GM18502 (cell line): ENCODE measurements around the gene ZDHHC18.

ENCODE experiments used
- ATAC-seq: cut with Tn5 transposase; IDR thresholded peaks from one replicate; pipeline ENCODE4 v1.9.1; 2021; ENCODE audit warnings: mild to moderate bottlenecking; ENCODE audit not compliant: unreplicated experiment, poor library complexity

The ZDHHC18 gene

GRCh38 chr1:26826261-26827105 is at the start of gene ZDHHC18:
ZDHHC18 (plus strand) TSS chr1:26826688; CDS start chr1:26826805, 117 bp downstream.
- ATAC-seq = peak; percentile 74

- ATAC-seq = no peak
Measured at GRCh38 chr1:26779098-26779668, 47.3 kb upstream of the ZDHHC18 start.

GRCh38 chr1:26780344-26780957 is 46.0 kb upstream of the ZDHHC18 start:
- no peak for ATAC-seq

- ATAC-seq = no peak
Measured at GRCh38 chr1:26781206-26781825, 45.2 kb upstream of the ZDHHC18 start.

- ATAC-seq = no peak
Measured at GRCh38 chr1:26782521-26783212, 43.8 kb upstream of the ZDHHC18 start.

- ATAC-seq = no peak
Measured at GRCh38 chr1:26783646-26784022, 42.9 kb upstream of the ZDHHC18 start.

GRCh38 chr1:26784023-26784871 is 42.2 kb upstream of the ZDHHC18 start:
- ATAC-seq = no peak

- no peak for ATAC-seq
Measured at GRCh38 chr1:26784886-26785285, 41.6 kb upstream of the ZDHHC18 start.

- no peak for ATAC-seq
Measured at GRCh38 chr1:26785611-26786436, 40.7 kb upstream of the ZDHHC18 start.

GRCh38 chr1:26786437-26787380 is 39.8 kb upstream of the ZDHHC18 start:
- peak; percentile 32 for ATAC-seq

- peak; percentile 44 for ATAC-seq
Measured at GRCh38 chr1:26787381-26787705, 39.1 kb upstream of the ZDHHC18 start.

GRCh38 chr1:26787706-26788514 is 38.6 kb upstream of the ZDHHC18 start, which contains the start of gene PIGV:
PIGV (plus strand) TSS chr1:26787950; CDS start chr1:26790816, 2,866 bp downstream.
- peak; percentile 61 for ATAC-seq

- no peak for ATAC-seq
Measured at GRCh38 chr1:26788515-26788785, 38.0 kb upstream of the ZDHHC18 start.

GRCh38 chr1:26788836-26789611 is 37.5 kb upstream of the ZDHHC18 start:
- no peak for ATAC-seq

- ATAC-seq = no peak
Measured at GRCh38 chr1:26789612-26789865, 36.9 kb upstream of the ZDHHC18 start.

GRCh38 chr1:26789931-26790330 is 36.6 kb upstream of the ZDHHC18 start:
- no peak for ATAC-seq

- no peak for ATAC-seq
Measured at GRCh38 chr1:26790551-26790953, 35.9 kb upstream of the ZDHHC18 start.
